Superior temporal gyrus (tissue), 1 donor: ENCODE results near the gene CSRNP2.
A peak's percentile ranks its signal among the peaks of the same experiment; 100 is the strongest.
"Not testable (repeated sequence)": the region's sequence is repeated elsewhere in the genome, so short reads cannot be mapped to it uniquely, and the experiment has no call there.

Experiments used
- DNase-seq: peaks from one replicate; pipeline ENCODE4 v3.0.0-alpha.2; 2016; ENCODE audit errors: extremely low spot score

CSRNP2 gene

DNA sequence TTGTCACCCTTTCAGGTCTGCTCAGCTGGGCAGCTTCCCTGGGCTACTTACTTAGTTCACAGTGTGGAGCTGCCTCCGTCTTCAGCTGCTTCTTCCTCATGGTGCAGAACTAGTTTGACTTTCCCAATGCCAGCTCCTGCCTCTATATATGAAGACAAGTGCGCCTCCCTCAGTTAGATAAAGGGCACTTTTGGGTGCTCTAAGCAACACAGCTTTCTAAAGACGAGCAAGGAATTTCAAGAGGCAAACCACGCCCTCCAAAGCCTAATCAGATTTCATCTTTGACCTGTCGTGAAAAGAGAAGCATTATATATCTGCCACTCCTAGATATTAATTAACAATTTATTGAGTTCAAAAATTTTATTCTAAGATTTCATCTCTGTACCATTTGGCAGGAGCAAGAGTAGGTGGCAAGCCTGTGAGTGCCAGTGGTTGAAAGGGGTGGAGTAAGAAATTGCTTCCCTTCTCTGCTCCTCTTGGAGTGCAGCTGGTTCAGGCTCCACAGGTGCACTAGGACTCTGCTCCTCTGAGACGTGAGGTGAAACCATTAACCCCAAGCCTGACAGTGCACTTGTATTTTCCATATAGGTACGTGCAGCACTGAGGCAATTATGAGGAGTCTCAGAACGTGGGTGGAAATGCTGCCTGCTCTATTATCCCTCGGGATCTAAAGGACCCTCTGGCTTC lies 55.1 kb downstream of the CSRNP2 start:
- DNase-seq = peak; percentile 75

DNA sequence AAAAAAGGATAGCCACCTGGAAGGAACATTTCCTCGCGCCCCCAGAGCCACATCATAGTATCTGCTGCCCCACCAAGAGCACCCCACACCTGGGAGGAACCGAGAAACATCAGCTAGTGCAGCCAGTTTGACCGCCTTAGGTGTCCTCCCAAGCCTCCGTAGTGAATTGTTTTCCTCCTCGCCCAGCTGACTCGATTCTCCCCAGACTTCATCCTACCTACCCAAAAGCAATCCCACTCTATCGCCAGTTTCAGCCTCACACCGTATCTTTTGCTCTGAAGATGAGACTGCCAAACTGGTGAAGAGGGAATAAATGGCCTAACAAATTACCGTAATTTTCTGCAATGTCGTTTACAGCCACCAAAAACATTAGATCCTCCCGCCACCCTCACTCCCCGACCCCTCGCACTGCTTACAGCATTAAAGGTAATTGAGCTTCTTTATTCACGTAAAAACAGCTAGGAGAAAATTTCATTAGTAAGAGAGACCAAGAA lies 56.0 kb downstream of the CSRNP2 start:
- DNase-seq = no peak

GRCh38 chr12:51025836-51026638 lies 57.4 kb downstream of the CSRNP2 start, which contains the start of gene SLC11A2:
SLC11A2 (minus strand) TSS chr12:51026384; CDS start chr12:51010728, 15,656 bp downstream.
- DNase-seq = peak; percentile 98

DNA sequence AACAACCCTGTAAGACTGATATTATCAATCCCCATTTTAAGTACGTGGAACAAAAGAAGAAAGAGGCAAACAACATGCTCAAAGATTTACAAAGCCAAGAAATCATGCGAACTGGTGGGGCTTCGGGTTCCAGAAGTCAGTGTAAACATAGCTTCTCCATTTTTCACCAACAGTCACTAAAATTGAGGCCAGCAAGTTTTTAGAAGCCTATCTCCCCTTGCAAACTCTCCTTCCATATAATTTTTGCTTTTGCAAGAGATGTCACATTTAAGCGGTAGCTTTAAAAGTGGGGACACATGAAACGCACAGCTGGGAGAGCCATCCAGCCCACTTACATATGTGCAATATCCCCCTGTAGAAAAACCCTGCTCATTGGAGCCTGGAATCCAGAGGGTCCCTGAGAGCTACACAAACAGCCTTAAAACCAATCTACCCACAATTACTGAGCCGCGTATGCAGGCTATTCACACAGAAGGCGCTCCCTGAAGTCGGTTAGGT lies 58.0 kb downstream of the CSRNP2 start:
- DNase-seq = peak; percentile 75

DNA sequence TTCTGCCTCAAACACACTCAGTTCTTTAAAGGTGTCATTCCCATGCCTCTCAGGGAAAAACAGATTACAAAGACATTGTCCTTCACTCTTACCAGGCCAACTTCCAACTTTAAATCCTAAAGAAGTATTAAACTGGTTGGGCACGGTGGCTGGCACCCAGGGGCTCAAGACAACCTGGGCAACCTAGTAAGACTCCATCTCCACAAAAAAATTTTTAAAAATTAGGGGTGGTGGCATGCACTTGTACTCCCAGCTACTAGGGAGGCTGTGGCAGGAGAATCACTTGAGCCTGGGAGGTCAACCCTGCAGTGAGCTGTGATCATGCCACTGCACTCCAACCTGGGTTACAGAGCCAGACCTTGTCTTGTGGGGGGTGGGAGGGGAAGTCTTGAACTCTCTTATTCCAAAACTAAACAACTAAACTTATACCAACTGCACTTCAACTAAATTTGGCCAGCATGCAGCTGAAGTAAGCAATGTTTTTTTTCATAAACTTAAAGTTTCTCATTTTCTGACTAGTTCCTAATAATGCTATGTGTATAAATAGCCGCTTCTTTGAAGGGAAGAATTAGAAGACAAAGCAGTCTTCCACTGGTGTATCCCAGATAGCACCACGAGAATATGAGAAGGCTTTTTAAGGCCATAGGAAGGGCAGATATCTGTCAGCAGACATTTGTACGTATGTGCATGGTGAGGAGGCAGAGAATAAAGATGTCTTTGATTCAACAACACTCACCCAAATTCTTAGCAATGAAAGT lies 59.6 kb downstream of the CSRNP2 start:
- DNase-seq = peak; percentile 47

DNA sequence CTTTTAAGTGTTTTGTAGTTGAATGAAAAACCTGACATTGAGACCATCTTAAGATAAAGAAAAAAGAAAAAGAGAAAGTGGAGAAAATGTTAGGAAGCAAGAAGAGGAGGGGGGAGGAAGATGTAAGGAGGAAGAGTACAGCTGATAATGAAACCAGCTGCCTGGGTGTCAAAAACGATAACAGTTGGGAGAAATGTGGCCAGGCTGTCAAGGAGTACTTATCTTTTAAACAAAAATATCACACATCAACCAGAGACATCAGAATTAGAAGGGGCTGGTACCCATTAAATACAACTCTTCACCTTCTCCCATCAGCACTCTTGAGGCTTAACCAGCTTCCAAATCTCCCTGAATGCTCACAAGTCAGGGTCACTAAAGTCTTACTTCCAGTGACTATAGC lies 61.7 kb downstream of the CSRNP2 start:
- peak; percentile 43 for DNase-seq

GRCh38 chr12:51020448-51021182 lies 62.8 kb downstream of the CSRNP2 start:
- peak; percentile 89 for DNase-seq

GRCh38 chr12:51019927-51020326 lies 63.5 kb downstream of the CSRNP2 start:
- no peak for DNase-seq

DNA sequence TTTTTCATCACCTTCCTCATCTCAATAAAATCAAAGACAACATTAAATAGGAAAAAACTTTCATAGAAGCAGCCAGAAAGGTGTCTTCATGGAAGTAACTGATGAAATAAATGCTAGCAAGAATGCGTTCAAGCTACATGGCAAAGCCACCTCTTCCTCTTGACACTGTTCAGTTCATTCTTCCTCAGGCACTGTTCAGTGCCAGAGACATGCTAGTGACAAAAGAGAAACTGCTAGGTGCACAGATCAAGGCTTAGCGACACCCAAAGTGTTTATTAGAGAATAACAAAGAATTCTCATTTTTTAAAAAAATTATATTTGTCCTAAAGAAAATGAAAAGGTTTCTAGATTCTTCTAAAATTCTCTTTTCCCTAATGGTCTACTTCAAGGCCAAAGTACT lies 64.4 kb downstream of the CSRNP2 start:
- no peak for DNase-seq

DNA sequence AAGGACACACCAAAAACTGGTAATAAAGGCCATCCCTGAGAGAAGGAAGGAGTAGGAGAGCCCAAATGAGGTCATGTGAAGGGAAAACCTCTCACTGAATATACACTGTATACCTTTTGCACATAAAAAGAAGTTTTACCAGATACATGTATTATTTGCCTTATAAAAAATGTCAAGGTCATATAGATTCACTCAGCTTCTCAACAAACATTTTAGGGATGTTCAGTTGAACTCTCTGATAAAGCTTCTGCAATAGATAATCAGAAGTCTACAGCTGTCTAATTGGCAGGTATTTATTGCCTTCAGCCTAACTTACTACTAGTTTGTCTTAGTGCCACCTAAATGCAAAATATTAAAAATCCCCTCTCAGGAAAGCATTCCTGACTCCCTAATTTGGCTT lies 65.9 kb downstream of the CSRNP2 start:
- DNase-seq = no peak

DNA sequence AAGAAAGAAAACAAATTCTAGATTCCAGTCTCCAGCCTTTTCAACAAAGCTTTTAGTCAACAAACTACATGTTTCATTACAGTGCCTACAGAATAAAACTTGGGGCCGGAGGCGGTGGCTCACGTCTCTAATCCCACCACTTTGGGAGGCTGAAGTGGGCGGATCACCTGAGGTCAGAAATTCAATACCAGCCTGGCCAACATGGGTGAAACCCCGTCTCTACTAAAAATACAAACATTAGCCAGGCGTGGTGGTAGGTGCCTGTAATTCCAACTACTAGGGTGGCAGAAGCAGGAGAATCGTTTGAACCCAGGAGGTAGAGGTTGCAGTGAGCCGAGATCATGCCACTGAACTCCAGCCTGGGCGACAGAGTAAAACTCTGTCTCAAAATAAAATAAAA lies 68.9 kb downstream of the CSRNP2 start:
- DNase-seq = not testable (repeated sequence)

DNA sequence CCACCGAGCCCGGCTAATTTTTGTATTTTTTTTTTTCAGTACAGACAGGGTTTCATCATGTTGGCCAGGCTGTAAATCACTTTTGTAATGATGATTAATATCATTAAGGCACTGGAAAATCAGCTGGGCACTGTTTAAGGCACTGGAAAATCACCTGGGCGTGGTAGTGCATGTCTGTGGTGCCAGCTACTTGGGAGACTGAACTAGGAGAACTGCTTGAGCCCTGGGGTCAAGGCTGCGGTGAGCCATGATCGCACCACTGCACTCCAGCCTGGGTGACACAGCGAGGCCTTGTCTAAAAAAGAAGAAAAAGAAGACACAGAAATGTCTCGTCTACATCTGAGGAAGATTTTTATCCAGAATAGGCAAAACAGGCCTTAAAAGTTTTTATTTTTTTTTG lies 70.0 kb downstream of the CSRNP2 start:
- DNase-seq = no peak

DNA sequence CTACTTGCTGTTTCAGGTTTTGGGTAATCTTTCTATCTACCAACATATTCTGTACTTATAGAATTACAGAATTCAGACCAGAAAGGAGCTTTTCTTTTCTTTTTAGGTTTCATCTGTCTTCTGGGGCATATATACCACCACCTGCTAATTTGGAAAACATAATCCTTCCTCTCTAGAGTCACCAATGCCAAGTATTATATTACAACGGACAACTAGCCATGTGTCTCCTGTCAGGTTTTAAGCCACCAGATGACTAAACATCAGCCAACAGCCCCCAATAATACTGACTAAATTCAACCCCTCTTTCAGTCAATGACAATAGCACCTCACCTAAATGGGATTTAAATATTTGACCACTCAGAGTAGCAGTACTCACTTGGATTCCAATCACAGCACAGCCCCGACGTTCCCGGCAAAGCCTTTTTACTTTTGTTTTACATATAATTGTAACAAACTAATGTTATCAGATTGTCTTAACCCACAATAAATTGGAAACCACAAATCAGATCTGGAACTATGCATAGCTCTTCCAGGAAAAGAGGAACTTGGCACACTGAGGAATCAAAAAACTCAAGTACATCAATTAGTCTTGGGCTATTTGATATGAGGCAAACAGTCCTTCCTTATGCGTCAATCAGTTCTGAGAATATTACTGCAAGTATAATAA lies 70.7 kb downstream of the CSRNP2 start:
- no peak for DNase-seq

DNA sequence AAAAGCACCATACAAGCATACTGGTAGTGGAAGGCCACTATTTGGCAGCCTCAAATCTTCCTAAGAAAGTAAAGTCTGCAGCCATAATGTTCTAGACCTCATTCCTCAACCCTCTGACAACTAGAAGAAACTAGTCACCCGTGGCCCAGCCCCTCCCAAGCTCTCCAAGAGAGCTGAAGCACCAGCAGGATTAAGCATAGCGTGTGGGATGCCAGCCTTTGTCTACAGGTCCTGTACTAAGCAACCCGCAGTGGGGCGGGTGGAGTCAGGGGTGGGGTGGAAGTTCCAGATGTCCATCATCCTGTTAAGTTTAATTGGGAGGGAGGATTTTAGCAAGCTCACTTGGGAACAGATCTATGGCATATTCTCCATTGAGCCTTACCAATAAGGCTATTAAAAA lies 71.4 kb downstream of the CSRNP2 start:
- DNase-seq = no peak
